Frontal cortex (tissue), 4 donors: Measurements from ENCODE around the gene LEPROT. TPM values are rescaled to one million over a fixed set of nuclear protein-coding genes. Genes with fewer than 3 reads are reported as not detected.
"Not testable (repeated sequence)": the region's sequence is repeated elsewhere in the genome, so short reads cannot be mapped to it uniquely, and the experiment has no call there.

Experiments
- DNase-seq, 2 donors: peaks; one replicate each; pipeline ENCODE4 v3.0.0; 2012; ENCODE audit warnings: low spot score in 2 of 2
- FAIRE-seq: peaks from 2 replicates; lab custom pipeline; 2012; peaks lifted over from hg19 to GRCh38; lab: Jason Lieb, UNC
- total RNA-seq: library from RNA; depleted of rRNA; stranded (reverse); fragments of >200 nt; gene quantifications from one replicate; pipeline ENCODE4 v1.2.3, GENCODE V29; 2014
- donor health status: control.
- donor health status: control.
- donor health status: control.

Gene LEPROT
- total RNA-seq: 13.5 TPM

- DNase-seq (no peak), FAIRE-seq (no peak)
These were observed at the start of gene LEPROT, which contains the start of gene LEPR for GRCh38 chr1:65420590-65421350. TSS of gene LEPROT (plus strand) at chr1:65420668. CDS start at chr1:65420725, 57 bp downstream. TSS of gene LEPR (plus strand) at chr1:65420668. CDS start at chr1:65565566, 144,898 bp downstream.

- FAIRE-seq (no peak), DNase-seq (no peak)
These were observed 48.9 kb upstream of the LEPROT start for GRCh38 chr1:65371544-65371943.

GRCh38 chr1:65372557-65372956, 47.9 kb upstream of the LEPROT start:
- no peak for FAIRE-seq
- DNase-seq: no peak

- DNase-seq (no peak), FAIRE-seq (no peak)
These were observed 42.8 kb upstream of the LEPROT start for GRCh38 chr1:65377496-65378246.

DNA sequence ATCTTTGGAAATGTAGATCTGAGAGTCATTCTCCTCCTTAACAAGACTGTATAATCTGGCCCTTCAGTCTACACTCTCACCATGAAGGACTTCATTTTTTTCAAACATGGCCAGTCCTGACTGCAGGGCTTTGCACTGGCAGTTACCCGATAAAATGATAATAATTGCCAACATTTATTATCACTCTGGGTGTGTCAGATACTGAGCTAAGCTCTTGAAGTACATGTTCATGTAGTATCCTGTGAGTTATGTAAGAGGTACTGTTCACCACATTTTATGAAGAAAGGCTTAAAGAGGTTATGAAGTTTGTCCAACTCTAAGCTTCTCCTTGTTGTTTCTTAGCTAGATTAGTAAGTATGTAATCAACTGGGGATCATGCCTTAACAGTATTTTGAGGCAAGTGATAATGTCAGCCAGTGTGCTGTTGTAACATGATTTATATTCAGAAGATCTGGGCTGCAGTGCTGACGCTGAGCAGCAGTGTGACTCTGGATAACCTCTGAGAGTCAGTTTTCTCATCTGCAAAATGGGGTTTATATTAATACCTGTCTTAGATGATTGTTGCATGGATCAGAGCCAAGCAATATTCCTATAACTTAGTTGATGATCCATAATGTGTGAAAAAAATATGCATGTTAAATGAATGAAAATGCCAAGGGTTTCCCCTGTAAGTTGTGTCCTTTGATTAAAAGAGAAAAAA, 42.1 kb upstream of the LEPROT start:
- FAIRE-seq (no peak), DNase-seq (no peak)

- not testable (repeated sequence) for FAIRE-seq, DNase-seq
These were observed 36.0 kb upstream of the LEPROT start for GRCh38 chr1:65384426-65384825.

GRCh38 chr1:65386439-65386838, 34.0 kb upstream of the LEPROT start:
- FAIRE-seq (no peak), DNase-seq (no peak)

DNA sequence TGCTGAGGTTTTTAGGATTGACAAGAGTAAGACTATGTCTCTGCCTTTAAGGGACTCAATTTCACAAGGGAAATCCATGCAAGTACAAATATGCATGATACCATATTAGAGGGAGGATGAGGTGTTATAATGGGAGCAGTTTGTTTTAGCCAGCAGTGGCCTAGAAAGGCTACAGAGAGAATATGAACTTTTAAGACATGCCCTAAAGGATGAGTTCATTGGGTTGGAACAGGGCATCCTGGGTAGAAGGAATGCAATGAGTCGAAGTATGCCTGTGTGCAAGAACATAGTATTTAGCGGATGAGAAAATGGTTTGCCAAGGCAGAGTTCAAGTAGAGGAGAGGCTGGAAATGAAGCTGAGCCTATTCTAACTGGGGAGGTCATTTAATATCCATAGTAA, 32.6 kb upstream of the LEPROT start:
- DNase-seq (no peak), FAIRE-seq (no peak)

- no peak for DNase-seq
- FAIRE-seq: no peak
These were observed 31.4 kb upstream of the LEPROT start for GRCh38 chr1:65388908-65389695.

- DNase-seq (no peak), FAIRE-seq (no peak)
These were observed 28.0 kb upstream of the LEPROT start for GRCh38 chr1:65392497-65392896.

GRCh38 chr1:65393347-65393746, 27.1 kb upstream of the LEPROT start:
- DNase-seq (no peak), FAIRE-seq (no peak)

DNA sequence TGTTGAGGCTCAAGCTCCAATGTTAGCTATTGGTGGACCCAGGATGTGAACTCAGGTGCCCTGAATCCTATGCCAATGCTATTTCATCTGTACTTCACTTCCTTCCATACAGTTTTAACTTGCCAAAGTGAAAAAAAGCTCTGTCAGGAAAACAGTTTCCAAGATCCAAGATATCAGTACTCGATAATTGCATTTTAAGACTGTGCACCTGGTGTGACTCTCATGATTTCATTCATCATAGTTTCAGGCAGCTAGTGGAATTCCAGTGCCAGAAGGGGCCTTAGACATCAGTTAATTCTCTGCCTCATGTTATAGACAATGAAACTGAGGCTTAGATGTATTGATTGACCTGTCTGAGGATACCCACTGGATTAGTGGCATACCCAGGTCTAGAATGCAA, 26.5 kb upstream of the LEPROT start:
- FAIRE-seq: no peak
- DNase-seq: no peak

- FAIRE-seq: no peak
- no peak for DNase-seq
These were observed 24.4 kb upstream of the LEPROT start for GRCh38 chr1:65395887-65396612.

DNA sequence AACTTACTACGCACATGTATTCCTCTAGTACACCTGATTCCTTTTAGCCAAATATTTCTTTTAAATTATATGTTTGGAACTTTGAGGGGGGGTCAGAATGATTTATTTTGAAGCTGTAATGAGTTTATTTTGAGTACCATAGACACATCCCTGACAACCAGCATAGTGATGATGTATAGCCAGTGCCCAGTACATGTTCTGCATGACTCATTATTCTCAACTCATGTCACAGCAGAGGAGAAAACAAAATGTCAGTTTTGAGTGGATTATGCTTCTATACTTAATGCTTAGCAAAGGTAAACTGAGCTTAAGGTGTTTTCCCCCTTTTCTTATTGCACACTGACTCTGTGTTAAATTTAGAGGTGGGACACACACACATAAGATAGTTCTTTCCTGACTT, 22.4 kb upstream of the LEPROT start:
- no peak for FAIRE-seq
- no peak for DNase-seq

GRCh38 chr1:65399003-65399402, 21.5 kb upstream of the LEPROT start:
- no peak for FAIRE-seq
- no peak for DNase-seq

- DNase-seq: no peak
- no peak for FAIRE-seq
These were observed 18.9 kb upstream of the LEPROT start for GRCh38 chr1:65401612-65402011.

DNA sequence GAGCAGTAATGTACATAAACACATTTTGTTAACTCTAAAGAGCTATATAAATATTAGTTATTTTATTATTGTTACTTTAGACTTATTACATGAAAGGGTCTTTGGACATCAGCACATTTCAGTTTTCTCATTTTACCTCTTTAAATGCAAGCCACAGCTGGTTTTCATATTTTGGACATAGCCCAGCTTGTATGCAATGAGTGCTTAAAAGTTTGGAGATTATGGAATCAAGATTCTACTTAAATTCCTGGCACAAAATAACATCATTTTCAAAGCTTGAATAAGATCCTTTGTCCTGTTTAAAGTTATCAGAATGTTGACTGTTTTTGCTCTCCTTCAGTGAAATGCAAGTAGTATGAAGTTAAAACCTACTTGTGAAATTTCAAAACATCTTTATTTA, 15.5 kb upstream of the LEPROT start:
- FAIRE-seq (no peak), DNase-seq (no peak)

GRCh38 chr1:65407877-65408276, 12.6 kb upstream of the LEPROT start:
- FAIRE-seq (no peak), DNase-seq (no peak)

- DNase-seq: no peak
- FAIRE-seq: no peak
These were observed 11.2 kb upstream of the LEPROT start for GRCh38 chr1:65409314-65409713.
